GM18508 (cell line): ENCODE measurements around the gene RTP3.
"Not testable (repeated sequence)": the region's sequence is repeated elsewhere in the genome, so short reads cannot be mapped to it uniquely, and the experiment has no call there.

Experiments
- ATAC-seq: cut with Tn5 transposase; IDR thresholded peaks from one replicate; pipeline ENCODE4 v1.9.1; 2021; ENCODE audit warnings: moderate number of reproducible peaks; ENCODE audit not compliant: insufficient read depth, unreplicated experiment

The RTP3 gene

DNA sequence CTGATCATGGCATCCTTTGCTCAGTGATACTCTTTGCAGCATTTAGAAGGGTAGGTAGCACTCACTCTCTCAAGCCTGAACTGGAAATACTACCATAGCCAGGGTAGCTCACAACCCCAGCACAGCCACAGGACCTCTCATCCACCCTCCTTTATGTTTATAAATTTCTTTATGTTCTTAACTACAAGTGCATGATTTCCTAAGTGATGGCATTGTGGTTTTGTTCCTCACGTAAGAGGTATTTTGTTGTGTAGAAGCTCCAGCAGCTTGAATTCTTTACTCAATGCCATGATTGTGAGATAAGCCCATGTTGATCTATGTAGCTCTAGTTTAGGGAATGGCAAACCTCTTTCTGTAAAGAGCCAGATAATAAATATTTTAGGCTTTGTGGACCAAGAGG lies 7.9 kb upstream of the RTP3 start:
- ATAC-seq: no peak

DNA sequence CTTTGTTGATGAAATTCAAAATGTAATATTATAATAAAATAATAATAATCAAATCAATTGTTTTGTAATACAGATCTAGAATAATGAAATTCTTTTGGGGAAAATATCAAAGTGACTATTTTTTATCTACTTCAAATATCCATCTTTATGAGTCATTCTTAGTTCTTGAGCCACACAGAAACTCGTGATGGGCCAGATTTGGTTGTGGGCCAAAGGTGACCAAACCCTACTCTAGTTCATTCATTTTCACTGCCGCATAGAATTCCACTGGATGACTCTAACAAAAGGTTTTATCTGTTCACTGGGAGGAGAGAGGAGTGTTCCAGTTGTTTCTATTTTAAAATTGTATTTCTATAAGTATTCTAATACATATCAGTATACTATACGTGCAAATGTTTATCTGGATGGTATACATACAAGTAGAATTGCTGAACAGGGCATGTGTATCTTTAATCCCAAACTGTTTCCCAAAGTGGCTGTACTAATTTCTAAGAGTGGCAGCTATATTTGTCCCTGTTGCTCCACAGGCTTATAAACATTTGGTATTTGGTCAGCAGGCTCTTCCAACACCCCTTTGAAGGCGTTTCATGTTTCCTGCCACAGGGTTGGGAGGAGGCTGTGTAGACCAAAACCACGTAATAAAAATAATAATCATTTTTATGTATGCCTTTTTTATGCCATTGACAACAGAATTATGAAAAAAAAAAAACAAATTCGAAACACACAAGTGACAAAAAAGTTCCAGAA lies 7.3 kb upstream of the RTP3 start:
- no peak for ATAC-seq

DNA sequence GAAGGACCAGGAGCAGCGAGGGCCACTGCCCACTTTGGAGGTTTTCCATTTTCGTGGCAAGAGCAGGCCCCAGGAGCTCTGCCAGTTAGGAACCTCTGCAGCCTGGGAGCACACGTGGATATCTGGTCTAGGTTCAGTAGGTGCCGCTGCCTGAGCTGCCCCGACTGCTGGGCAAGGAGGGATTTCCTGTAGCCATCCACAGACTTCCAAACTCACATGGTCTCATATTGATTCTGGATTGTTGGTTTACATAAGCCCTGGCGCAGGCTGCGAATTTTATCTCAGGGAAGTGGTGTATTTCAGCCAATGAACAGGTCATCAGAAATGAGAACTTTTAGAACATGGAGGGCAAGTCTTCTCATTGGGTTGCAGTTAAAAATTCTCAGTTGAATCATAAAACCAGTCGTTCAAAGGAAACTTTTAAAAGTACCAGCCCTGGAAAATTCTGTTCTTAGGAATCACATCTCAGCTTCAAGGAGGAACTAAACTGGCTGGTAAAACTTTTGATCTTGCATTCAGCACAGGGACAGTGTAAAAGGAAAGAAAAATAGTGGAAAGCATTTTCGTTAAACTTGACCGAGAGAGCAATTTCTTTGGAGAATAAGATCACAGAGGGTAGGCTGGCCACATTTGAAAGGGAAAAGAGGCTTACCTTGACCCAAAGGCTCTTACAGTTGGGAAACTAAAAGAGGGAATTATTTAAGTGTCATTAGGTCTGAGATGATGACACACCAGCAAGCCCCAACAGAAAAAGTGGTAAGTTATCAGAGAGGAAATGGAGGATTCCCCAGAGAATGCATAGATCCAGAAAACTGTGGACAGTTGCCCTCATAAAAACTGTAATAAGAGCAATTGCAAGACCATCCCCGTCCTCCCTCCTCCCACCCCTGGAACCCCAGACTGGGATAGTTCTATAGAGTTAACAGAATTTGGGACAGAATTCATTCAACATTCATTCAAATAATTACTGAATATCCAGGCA lies 6.4 kb upstream of the RTP3 start:
- ATAC-seq: no peak

- ATAC-seq: no peak
Measured at GRCh38 chr3:46492890-46493547, 4.8 kb upstream of the RTP3 start.

GRCh38 chr3:46494491-46494890 lies 3.3 kb upstream of the RTP3 start:
- ATAC-seq: not testable (repeated sequence)

DNA sequence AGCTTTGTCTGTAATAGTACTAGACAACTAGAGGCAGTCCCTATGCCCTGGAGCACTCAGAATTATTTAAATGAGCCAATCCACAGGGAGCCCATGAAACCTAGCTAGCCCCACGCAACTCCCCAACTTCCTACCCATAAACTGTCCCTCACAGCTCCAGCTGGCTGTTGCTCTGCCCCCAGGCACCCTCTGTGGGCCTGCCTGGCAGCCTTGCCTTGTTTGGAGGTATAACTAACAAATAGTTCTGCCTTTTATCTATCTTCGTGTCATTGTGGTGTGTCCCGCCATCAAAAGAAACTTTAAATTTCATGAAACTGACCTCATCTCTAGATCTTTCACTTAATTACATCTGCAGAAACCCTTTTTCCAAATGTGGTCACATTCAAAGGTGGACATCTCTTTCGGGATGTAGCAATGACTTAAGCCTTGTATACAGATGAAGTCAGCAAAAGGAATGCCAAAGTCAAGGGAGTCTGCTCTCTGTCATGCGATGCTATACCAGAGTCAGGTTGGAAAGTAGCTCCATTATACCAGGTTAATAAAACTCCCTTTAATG lies 1.8 kb upstream of the RTP3 start:
- ATAC-seq: no peak

- ATAC-seq: no peak
Measured at GRCh38 chr3:46496746-46497555, 825 bp upstream of the RTP3 start.

DNA sequence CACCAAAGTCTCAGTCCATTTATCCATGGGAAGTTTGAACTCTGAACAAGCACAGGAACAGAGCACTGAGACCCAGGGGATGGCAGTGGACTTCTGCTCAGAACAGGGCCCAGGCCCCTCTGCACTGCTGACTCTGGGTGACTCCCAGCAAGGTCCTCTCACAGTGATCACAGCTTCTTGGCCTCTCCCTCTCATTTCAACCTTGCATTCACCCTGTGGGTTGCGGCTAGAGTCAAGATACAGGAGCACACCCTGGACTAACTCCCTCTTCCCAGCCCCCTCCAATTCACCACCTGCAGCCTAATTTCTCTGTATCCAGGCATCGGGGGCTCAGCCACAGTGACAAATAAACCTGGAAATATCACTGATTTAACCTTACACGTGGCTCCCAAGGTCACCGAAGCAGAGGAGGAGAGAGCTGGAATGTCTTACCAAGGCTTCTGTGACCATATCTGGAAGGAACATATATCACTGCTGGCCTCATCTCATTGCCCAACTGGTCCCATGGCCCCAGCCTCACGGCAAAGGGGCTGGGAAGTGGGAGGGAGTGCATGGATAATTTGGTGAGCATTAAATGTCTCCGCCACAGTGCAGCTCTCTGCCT lies 1.2 kb downstream of the RTP3 start:
- ATAC-seq: no peak

GRCh38 chr3:46500656-46501635 lies 3.2 kb downstream of the RTP3 start:
- no peak for ATAC-seq

DNA sequence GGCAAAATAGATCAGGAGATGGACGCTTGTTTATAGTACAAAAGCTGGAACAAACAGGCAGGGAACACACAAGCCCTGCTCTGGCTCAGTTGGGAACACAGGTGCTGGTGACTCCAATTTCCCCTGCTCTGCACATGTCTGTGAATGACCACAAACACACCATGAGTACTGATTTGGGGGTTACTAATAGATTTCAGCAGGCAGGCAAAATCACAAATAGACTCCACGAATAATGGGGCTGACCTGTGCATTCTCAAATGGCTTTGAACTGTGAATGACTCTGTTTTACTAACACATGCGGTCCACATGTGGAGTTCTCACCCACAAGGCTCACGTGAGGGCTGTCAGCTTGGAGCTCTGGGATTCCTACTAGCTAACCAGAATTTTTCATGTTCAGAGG lies 3.9 kb downstream of the RTP3 start:
- no peak for ATAC-seq

DNA sequence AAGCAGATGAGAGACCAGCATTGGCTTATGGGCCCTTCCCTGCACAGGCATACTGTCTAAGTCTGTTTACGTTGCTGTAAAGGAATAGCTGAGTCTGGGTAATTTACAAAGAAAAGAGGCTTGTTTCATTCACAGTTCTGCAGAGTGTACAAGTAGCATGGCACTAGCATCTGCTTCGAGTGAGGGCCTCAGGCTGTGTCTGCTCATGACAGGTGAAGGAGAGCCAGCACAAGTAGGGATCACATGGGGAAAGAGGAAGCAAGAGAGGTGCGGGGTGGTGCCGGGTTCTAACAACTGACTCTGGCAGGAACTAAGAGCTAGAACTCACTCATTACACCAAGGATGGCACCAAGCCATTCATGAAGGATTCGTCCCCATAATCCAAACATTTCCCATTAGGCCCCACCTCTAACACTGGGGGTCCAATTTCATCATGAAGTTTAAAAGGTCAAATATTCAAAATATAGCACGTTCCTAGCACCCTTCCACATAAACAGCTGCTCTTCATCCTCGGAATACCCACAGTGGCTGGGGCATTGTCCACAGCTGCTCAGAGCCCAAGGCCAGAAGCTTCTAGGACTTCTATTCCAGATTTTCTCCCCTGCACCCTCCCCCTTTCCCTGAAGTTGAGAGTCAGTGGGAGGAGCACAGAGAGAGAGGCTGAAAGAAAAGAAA lies 5.6 kb downstream of the RTP3 start:
- no peak for ATAC-seq

DNA sequence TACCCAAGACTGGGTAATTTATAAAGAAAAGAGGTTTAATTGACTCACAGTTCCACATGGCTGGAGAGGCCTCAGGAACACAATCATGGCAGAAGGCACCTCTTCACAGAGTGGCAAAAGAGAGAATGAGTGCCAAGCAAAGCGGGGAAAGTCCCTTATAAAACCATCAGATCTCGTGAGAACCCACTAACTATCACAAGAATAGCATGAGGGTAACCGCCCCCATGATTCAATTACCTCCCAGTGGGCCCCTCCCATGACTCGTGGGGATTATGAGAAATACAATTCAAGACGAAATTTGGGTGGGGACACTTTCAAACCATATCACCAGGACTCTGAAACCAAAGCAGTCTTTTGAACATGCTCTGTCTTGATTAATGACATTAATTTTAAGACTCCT lies 7.0 kb downstream of the RTP3 start:
- no peak for ATAC-seq

GRCh38 chr3:46505953-46506352 lies 8.2 kb downstream of the RTP3 start:
- no peak for ATAC-seq

DNA sequence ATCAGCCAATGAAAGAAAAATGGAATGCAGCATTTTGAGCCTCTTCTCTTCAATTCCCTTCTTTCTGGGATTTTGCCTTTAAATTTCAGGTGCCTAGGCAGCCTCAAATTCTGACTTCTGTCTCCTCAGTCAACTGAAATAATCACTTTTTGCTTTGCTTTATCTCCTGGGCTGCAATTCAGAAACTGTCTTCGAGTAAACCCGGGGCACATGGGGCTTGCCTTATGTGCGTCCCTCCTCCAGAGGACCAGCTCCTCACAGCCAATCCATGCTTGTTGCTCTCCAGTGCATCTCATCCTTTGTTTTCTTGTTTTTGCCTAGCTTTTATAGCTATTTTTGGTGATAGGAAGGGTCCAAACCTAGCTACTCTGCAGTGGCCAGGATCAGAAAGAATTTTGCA lies 8.8 kb downstream of the RTP3 start:
- ATAC-seq: no peak

- ATAC-seq: no peak
Measured at GRCh38 chr3:46508850-46509591, 11.2 kb downstream of the RTP3 start.

GRCh38 chr3:46509661-46510187 lies 11.9 kb downstream of the RTP3 start:
- ATAC-seq: no peak
